Pancreas (tissue), 10 donors: Measurements from ENCODE around the gene BPIFB1. TPM values are rescaled to one million over a fixed set of nuclear protein-coding genes. Genes with fewer than 3 reads are reported as not detected.

Source experiments
- ATAC-seq, 4 donors: fragments of 200-7000 bp; cut with Tn5 transposase; one replicate each; pipeline versions ENCODE4 v1.8.0 to v1.9.1; 2020; ENCODE audit warnings: mild to moderate bottlenecking in 4 of 4, moderate library complexity in 4 of 4
- DNase-seq, 6 donors: peaks; one replicate each; pipeline ENCODE4 v3.0.0-alpha.2; 2020
- FAIRE-seq: peaks from 2 replicates; lab custom pipeline; 2012; peaks lifted over from hg19 to GRCh38; lab: Jason Lieb, UNC
- H3K27ac ChIP-seq, 4 donors: fragments of 200-600 bp; sonication (generic); 1 replicate in 3 of 4; 2 replicates in 1 of 4; pipeline versions ENCODE4 v1.5.0 to v1.8.0; 2020
- H3K27me3 ChIP-seq, 4 donors: fragments of 200-600 bp; one replicate each; pipeline ENCODE4 v1.8.0; 2021
- H3K36me3 ChIP-seq, 3 donors: fragments of 200-600 bp; sonication (generic) in 1 of 3; one replicate each; pipeline versions ENCODE4 v1.5.0 to v1.8.0; 2020 to 2021
- H3K4me1 ChIP-seq, 3 donors: fragments of 200-600 bp; one replicate each; pipeline ENCODE4 v1.8.0; 2021
- H3K4me3 ChIP-seq, 4 donors: fragments of 200-600 bp; sonication (generic) in 2 of 4; one replicate each; pipeline versions ENCODE4 v1.5.0 to v1.8.0; 2020 to 2021
- H3K9me3 ChIP-seq, 4 donors: fragments of 200-600 bp; one replicate each; pipeline ENCODE4 v1.8.0; 2021
- WGBS, 2 donors: extraction: QIAGEN DNeasy Blood & Tissue Kit; methylation state at CpG; one replicate each; pipeline ENCODE4 v1.1.7; 2013; 5-methylcytosine and 5-hydroxymethylcytosine counted together
- intact Hi-C, 3 donors: fragments of 100-400 bp; cut with DNase I; formaldehyde crosslinking; loops; one replicate each; pipeline versions ENCODE4 v1.11.1 to v1.14.2; 2022
- polyA plus RNA-seq, 2 donors: library from polyadenylated mRNA; stranded (reverse); fragments of 200-250 nt; gene quantifications; one replicate each; pipeline ENCODE4 v1.2.3, GENCODE V29; 2013
- total RNA-seq, 6 donors: library from RNA; stranded (reverse); fragmentation: NEBNext Ultra II Directional in 4 of 6; extraction: Animal tissue kit (Norgen Biotek cat#: 25700) in 4 of 6; gene quantifications; one replicate each; pipeline versions ENCODE4 v1.2.1 to v1.2.4, GENCODE V29; 2021 to 2023
- TF ChIP-seq, protein P1 (sequence below), 4 donors: fragments of 200-600 bp; sonication (generic) in 3 of 4; IDR thresholded peaks; one replicate each; pipeline versions ENCODE4 v1.5.0 to v1.8.0; 2021; ENCODE audit warnings: antibody characterized with exemption in 4 of 4
- donor health status: healthy with polysubstance abuse.
- donor health status: DM: no; HTN: no; CAD: no; lungs with moderate emphysema.
- donor health status: DM: no; HTN: no; CAD: no.
- donor health status: control.
- donor health status: control.
- donor health status: Bipolar disorder and iron deficiency.
- donor health status: DM: yes; HTN: yes; CAD: no.
- donor health status: DM: no; HTN: no; CAD: no.
- donor health status: DM: no; HTN: no; CAD: no.
- donor health status: DM: yes; HTN: yes; CAD: no.

Gene BPIFB1, protein sequence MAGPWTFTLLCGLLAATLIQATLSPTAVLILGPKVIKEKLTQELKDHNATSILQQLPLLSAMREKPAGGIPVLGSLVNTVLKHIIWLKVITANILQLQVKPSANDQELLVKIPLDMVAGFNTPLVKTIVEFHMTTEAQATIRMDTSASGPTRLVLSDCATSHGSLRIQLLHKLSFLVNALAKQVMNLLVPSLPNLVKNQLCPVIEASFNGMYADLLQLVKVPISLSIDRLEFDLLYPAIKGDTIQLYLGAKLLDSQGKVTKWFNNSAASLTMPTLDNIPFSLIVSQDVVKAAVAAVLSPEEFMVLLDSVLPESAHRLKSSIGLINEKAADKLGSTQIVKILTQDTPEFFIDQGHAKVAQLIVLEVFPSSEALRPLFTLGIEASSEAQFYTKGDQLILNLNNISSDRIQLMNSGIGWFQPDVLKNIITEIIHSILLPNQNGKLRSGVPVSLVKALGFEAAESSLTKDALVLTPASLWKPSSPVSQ
- total RNA-seq = under 1 TPM in 1 of 6 donors, not detected in 5; 0.32 TPM
- under 1 TPM in 1 of 2 donors, not detected in 1; 0.12 TPM for polyA plus RNA-seq

DNA sequence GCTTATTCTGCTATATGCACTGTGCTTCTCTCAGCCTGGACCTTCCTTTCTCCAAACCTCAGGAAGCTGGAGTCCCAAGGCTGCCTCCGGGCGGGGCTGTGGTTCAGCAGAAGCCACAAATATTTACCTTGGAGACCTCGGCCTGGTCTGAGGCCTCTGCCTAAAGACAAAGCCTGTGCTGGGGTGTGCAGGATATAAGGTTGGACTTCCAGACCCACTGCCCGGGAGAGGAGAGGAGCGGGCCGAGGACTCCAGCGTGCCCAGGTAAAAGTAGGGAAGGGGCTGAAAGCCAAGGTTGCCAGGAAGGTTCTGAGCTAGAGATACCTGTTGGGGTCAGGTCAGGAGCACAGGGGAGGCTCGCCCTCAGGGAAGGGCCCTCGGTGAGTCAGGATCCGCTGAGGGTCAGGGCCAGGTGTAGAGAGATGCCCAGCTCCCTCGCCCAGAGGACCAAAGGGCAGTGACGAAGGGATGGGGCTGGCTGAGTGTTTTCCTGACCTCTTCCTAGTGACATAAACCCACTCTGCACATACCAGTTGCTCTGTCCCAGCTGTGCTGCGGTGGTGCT, at the start of gene BPIFB1:
Gene BPIFB1, plus strand, starts transcription at position 224 of the 565 bp plus-strand sequence. CDS start 2,860 bp downstream, outside the sequence.
- no peak for ATAC-seq
- Histone ChIP-seq H3K4me3 (no peak within 1 kb of the TSS), H3K27ac (no peak within 1 kb of the TSS), H3K27me3 (no peaks in the 10 kb centered on the region), H3K4me1 (no peaks in the 10 kb centered on the region), H3K36me3 (no peaks in the 10 kb centered on the region), H3K9me3 (no peaks in the 10 kb centered on the region)
- DNase-seq = no peak
- WGBS, 2 donors = 77 to 82% methylated on average over 13 of the region's 13 CpGs
- no peak for FAIRE-seq
- TF ChIP-seq, protein P1, sequence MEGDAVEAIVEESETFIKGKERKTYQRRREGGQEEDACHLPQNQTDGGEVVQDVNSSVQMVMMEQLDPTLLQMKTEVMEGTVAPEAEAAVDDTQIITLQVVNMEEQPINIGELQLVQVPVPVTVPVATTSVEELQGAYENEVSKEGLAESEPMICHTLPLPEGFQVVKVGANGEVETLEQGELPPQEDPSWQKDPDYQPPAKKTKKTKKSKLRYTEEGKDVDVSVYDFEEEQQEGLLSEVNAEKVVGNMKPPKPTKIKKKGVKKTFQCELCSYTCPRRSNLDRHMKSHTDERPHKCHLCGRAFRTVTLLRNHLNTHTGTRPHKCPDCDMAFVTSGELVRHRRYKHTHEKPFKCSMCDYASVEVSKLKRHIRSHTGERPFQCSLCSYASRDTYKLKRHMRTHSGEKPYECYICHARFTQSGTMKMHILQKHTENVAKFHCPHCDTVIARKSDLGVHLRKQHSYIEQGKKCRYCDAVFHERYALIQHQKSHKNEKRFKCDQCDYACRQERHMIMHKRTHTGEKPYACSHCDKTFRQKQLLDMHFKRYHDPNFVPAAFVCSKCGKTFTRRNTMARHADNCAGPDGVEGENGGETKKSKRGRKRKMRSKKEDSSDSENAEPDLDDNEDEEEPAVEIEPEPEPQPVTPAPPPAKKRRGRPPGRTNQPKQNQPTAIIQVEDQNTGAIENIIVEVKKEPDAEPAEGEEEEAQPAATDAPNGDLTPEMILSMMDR (IDR thresholded peaks at IDR 0.05) = no peak
- intact Hi-C loops = no loop called here

DNA sequence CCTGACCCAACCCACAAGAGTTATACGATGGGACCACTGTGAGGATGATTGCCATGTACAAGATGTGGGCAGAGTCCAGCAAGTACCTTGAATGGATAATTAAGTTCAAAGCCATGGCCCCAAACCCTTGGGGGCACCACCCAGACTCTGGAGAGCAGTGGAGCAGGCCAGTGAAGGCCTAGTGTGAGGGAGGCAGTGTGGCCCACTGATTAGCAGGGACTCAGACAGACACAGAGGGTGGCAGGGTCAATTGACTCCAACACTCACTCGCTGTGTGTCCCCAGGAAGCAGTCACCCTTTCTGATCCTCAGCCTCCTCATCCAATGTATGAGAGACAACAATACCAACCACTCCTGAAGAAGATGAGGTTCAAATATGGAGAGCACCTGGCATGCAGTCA, 49.0 kb upstream of the BPIFB1 start:
- no peak for DNase-seq
- TF ChIP-seq, protein P1 (IDR thresholded peaks at IDR 0.05) = no peak
- FAIRE-seq = no peak
- Histone ChIP-seq H3K27ac (no peak overlapping the region), H3K27me3 (no peaks in the 10 kb centered on the region), H3K9me3 (no peaks in the 10 kb centered on the region), H3K4me3 (no peak overlapping the region), H3K4me1 (no peaks in the 10 kb centered on the region), H3K36me3 (no peaks in the 10 kb centered on the region)
- intact Hi-C loops = no loop called here
- no peak for ATAC-seq
- WGBS, 2 donors = 69 to 80% methylated on average over 2 of the region's 2 CpGs

DNA sequence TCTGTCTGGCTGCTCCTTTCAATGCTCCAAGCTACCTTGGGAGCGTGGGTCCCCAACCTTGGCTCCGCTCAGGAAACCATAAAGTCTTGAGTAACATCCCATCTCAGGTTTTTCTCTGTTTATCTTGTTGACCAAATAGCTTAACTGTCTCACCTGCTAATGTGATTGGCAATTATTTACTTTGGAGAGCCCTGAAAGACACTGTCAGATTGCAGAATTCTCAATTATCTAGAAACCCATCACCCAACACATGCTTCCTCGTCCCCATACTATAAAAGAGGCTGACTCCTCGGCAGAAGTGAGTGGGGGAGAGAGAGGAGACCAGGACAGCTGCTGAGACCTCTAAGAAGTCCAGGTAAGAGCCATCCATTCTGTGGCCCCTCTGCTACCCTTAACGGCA, 47.3 kb upstream of the BPIFB1 start, which contains the start of gene BPIFA1:
Gene BPIFA1, plus strand, starts transcription at position 301 of the 400 bp plus-strand sequence. CDS start 1,716 bp downstream, outside the sequence.
- no peaks in the 10 kb centered on the region for H3K36me3 ChIP-seq
- WGBS, 2 donors = 37 to 39% methylated on average over 5 of the region's 5 CpGs
- no peak within 1 kb of the TSS for H3K27ac ChIP-seq
- H3K4me3 ChIP-seq = no peak within 1 kb of the TSS
- H3K27me3 ChIP-seq = no peaks in the 10 kb centered on the region
- no peak for ATAC-seq
- TF ChIP-seq, protein P1 (IDR thresholded peaks at IDR 0.05) = no peak
- no peak for FAIRE-seq
- intact Hi-C loops = no loop called here
- DNase-seq = no peak
- H3K4me1 ChIP-seq = no peaks in the 10 kb centered on the region
- no peaks in the 10 kb centered on the region for H3K9me3 ChIP-seq

DNA sequence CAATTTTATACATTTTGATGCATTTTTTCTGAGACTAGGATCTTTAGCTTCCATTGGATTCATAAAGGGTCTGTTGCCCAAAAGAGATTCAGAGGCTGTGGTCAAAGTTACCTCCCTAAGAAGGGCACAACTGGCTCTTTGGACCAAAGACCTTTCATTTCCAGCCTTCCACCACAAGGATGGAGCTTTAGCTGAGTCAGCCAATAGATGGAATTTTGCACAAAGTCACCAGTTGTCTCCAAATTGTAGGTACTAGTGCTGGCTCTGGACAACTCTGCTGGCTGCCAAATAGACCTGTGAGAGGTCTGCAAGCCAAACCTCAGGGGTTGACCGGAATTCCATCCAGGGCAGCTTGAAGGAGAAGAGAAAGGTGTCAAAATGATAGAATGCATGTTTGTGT, 46.7 kb upstream of the BPIFB1 start:
- Histone ChIP-seq H3K4me3 (no peak overlapping the region), H3K27ac (no peak overlapping the region), H3K27me3 (no peaks in the 10 kb centered on the region), H3K36me3 (no peaks in the 10 kb centered on the region), H3K9me3 (no peaks in the 10 kb centered on the region), H3K4me1 (no peaks in the 10 kb centered on the region)
- WGBS, 2 donors = 52% methylated on average over 1 of the region's 1 CpG
- ATAC-seq = no peak
- no peak for DNase-seq
- intact Hi-C loops = no loop called here
- no peak for FAIRE-seq
- TF ChIP-seq, protein P1 (IDR thresholded peaks at IDR 0.05) = no peak
